HepG2 (cell line): Measurements from ENCODE around the gene CTSW. TPM values are rescaled to one million over a fixed set of nuclear protein-coding genes. Genes with fewer than 3 reads are reported as not detected.

Experiments
- BRF2 ChIP-seq: sonication (generic); formaldehyde crosslinking; IDR thresholded peaks from 2 replicates; pipeline ENCODE4 v1.8.1; 2022; ENCODE audit warnings: mild to moderate bottlenecking, missing genetic modification reagents
- KDM1A ChIP-seq: IDR thresholded peaks from 2 replicates; pipeline ENCODE4 v1.6.1; 2016; ENCODE audit warnings: missing compliant biosample characterization
- LCORL ChIP-seq, 2 experiments: fragments of 450-650 bp in 1 of 2; sonication (generic) in 1 of 2; formaldehyde crosslinking in 1 of 2; IDR thresholded peaks; 2 replicates each; pipeline versions ENCODE4 v1.5.0 to v1.6.1; 2017 to 2020; ENCODE audit warnings: antibody characterized with exemption in 1 of 2, missing genetic modification reagents in 1 of 2
- MXD4 ChIP-seq: IDR thresholded peaks from 2 replicates; pipeline ENCODE4 v1.6.1; 2016; ENCODE audit warnings: mild to moderate bottlenecking, missing biosample characterization, missing genetic modification reagents
- SAFB2 ChIP-seq: sonication (generic); formaldehyde crosslinking; IDR thresholded peaks from 2 replicates; pipeline ENCODE4 v1.5.1; 2020; ENCODE audit warnings: missing genetic modification reagents, low read depth, mild to moderate bottlenecking, borderline replicate concordance
- SALL2 ChIP-seq: sonication (generic); formaldehyde crosslinking; IDR thresholded peaks from 2 replicates; pipeline ENCODE4 v1.8.1; 2023; ENCODE audit warnings: mild to moderate bottlenecking, missing genetic modification reagents, inconsistent platforms
- TBX3 ChIP-seq: fragments of 450-650 bp; IDR thresholded peaks from 2 replicates; pipeline ENCODE4 v1.6.1; 2017; ENCODE audit warnings: antibody characterized with exemption, mild to moderate bottlenecking, inconsistent platforms, borderline replicate concordance
- TCF7 ChIP-seq: sonication (generic); IDR thresholded peaks from 2 replicates; pipeline ENCODE4 v1.6.1; 2016; ENCODE audit warnings: antibody characterized with exemption, low read depth
- ZFX ChIP-seq: sonication (generic); formaldehyde crosslinking; IDR thresholded peaks from 2 replicates; pipeline ENCODE4 v1.4.0; 2020; ENCODE audit warnings: mild to moderate bottlenecking, low read depth, missing genetic modification reagents, moderate library complexity
- ZMYM3 ChIP-seq: sonication (generic); formaldehyde crosslinking; IDR thresholded peaks from 2 replicates; pipeline ENCODE4 v1.5.1; 2020; ENCODE audit warnings: mild to moderate bottlenecking, missing genetic modification reagents
- ZNF142 ChIP-seq: sonication (generic); formaldehyde crosslinking; IDR thresholded peaks from 2 replicates; pipeline ENCODE4 v1.4.0; 2020; ENCODE audit warnings: missing genetic modification reagents
- ZNF460 ChIP-seq: sonication (generic); formaldehyde crosslinking; IDR thresholded peaks from 2 replicates; pipeline ENCODE4 v1.5.1; 2020; ENCODE audit warnings: missing genetic modification reagents, mild to moderate bottlenecking, borderline replicate concordance
- ZNF607 ChIP-seq: sonication (generic); formaldehyde crosslinking; IDR thresholded peaks from 2 replicates; pipeline ENCODE4 v1.5.1; 2020; ENCODE audit warnings: missing genetic modification reagents, mild to moderate bottlenecking, borderline replicate concordance
- ZSCAN20 ChIP-seq: sonication (generic); formaldehyde crosslinking; IDR thresholded peaks from 2 replicates; pipeline ENCODE4 v1.4.0; 2020; ENCODE audit warnings: missing genetic modification reagents, mild to moderate bottlenecking, borderline replicate concordance
- polyA plus RNA-seq, 8 experiments: library from polyadenylated mRNA; depleted of rRNA in 3 of 8; stranded (reverse) in 7 of 8; unstranded in 1 of 8; fragments of >200 nt; fragmentation: Illumina TruSeq in 4 of 8; extraction: Trizol in 4 of 8; gene quantifications; 2 replicates each; pipeline versions ENCODE4 v1.2.1 to v1.2.3, GENCODE V29; 2011 to 2016; ENCODE audit warnings: low read depth in 4 of 8, missing spikeins in 1 of 8, mixed read lengths in 1 of 8; ENCODE audit not compliant: insufficient read depth in 1 of 8
- total RNA-seq, 5 experiments: library from RNA; depleted of rRNA; stranded (reverse); fragments of >200 nt; fragmentation: Illumina TruSeq; extraction: Trizol; gene quantifications; 2 replicates each; pipeline ENCODE4 v1.2.3, GENCODE V29; 2016; ENCODE audit warnings: low read depth in 1 of 5
- TF ChIP-seq, protein P1 (sequence below): sonication (generic); formaldehyde crosslinking; IDR thresholded peaks from 2 replicates; pipeline ENCODE4 v1.4.0; 2020; ENCODE audit warnings: missing genetic modification reagents
- TF ChIP-seq, protein P2 (sequence below): sonication (generic); formaldehyde crosslinking; conservative IDR thresholded peaks from 2 replicates; pipeline ENCODE4 v1.4.0; 2020; ENCODE audit warnings: missing genetic modification reagents

Gene CTSW
- total and polyA plus RNA-seq, 2 of the 13 experiments (the other 11 are each of a cell fraction or from before 2014, with no cell fraction given): 0.09 TPM; not detected in 1

GRCh38 chr11:65918211-65919140, 38.8 kb downstream of the CTSW start, which contains the start of gene C11orf68 (continued):
- TF ChIP-seq, protein P1, sequence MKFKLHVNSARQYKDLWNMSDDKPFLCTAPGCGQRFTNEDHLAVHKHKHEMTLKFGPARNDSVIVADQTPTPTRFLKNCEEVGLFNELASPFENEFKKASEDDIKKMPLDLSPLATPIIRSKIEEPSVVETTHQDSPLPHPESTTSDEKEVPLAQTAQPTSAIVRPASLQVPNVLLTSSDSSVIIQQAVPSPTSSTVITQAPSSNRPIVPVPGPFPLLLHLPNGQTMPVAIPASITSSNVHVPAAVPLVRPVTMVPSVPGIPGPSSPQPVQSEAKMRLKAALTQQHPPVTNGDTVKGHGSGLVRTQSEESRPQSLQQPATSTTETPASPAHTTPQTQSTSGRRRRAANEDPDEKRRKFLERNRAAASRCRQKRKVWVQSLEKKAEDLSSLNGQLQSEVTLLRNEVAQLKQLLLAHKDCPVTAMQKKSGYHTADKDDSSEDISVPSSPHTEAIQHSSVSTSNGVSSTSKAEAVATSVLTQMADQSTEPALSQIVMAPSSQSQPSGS (CRISPR knock-in tag): no peak
- TF ChIP-seq SALL2: no peak
- TF ChIP-seq, protein P2, sequence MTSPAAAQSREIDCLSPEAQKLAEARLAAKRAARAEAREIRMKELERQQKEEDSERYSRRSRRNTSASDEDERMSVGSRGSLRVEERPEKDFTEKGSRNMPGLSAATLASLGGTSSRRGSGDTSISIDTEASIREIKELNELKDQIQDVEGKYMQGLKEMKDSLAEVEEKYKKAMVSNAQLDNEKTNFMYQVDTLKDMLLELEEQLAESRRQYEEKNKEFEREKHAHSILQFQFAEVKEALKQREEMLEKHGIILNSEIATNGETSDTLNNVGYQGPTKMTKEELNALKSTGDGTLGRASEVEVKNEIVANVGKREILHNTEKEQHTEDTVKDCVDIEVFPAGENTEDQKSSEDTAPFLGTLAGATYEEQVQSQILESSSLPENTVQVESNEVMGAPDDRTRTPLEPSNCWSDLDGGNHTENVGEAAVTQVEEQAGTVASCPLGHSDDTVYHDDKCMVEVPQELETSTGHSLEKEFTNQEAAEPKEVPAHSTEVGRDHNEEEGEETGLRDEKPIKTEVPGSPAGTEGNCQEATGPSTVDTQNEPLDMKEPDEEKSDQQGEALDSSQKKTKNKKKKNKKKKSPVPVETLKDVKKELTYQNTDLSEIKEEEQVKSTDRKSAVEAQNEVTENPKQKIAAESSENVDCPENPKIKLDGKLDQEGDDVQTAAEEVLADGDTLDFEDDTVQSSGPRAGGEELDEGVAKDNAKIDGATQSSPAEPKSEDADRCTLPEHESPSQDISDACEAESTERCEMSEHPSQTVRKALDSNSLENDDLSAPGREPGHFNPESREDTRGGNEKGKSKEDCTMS (CRISPR knock-in tag): no peak
- no peak for TF ChIP-seq LCORL (IDR thresholded peaks at IDR 0.05)
- no peak for TF ChIP-seq LCORL (CRISPR knock-in tag; IDR thresholded peaks at IDR 0.05)
- peak; percentile 71 for TF ChIP-seq ZNF607 (CRISPR knock-in tag)
- no peak for TF ChIP-seq SAFB2
- no peak for TF ChIP-seq BRF2 (CRISPR knock-in tag)
- TF ChIP-seq KDM1A (CRISPR knock-in tag): peak; percentile 47; the same call in 1 of the 2 replicates
- TF ChIP-seq ZMYM3 (CRISPR knock-in tag): peak; percentile 82
- no peak for TF ChIP-seq ZNF460 (CRISPR knock-in tag)
- 0 out of 2 replicates have a peak, but pooled peaks have one; percentile 15 for TF ChIP-seq MXD4 (CRISPR knock-in tag)
- TF ChIP-seq TCF7: no peak
- TF ChIP-seq ZSCAN20 (CRISPR knock-in tag): no peak
- 0 out of 2 replicates have a peak, but pooled peaks have one; percentile 18 for TF ChIP-seq ZNF142
- TF ChIP-seq ZFX: peak; percentile 19
- no peak for TF ChIP-seq TBX3
